NCI-H146 treated with DMSO at 0.1 percent for 48 hours (cell line): ENCODE data around the gene ZNF385D.
"Not testable (repeated sequence)": the region's sequence is repeated elsewhere in the genome, so short reads cannot be mapped to it uniquely, and the experiment has no call there.

Experiments used
- DNase-seq: peaks from one replicate; lab custom pipeline; 2025; ENCODE audit not compliant: unreplicated experiment; lab: John Stamatoyannopoulos, UW

Gene ZNF385D

GRCh38 chr3:21524133-21524532 is 226.9 kb downstream of the ZNF385D start:
- no peak for DNase-seq

GRCh38 chr3:21520106-21520963 is 230.7 kb downstream of the ZNF385D start:
- DNase-seq, result no peak

GRCh38 chr3:21517184-21517583 is 233.8 kb downstream of the ZNF385D start:
- no peak for DNase-seq

- no peak for DNase-seq
Observed at GRCh38 chr3:21515417-21515816, 235.6 kb downstream of the ZNF385D start.

GRCh38 chr3:21509731-21510470 is 241.1 kb downstream of the ZNF385D start:
- DNase-seq, result no peak

- no peak for DNase-seq
Observed at GRCh38 chr3:21508246-21508645, 242.8 kb downstream of the ZNF385D start.

- no peak for DNase-seq
Observed at GRCh38 chr3:21505711-21506460, 245.1 kb downstream of the ZNF385D start.

- DNase-seq, result no peak
Observed at GRCh38 chr3:21502656-21503055, 248.4 kb downstream of the ZNF385D start.

GRCh38 chr3:21500834-21501233 is 250.2 kb downstream of the ZNF385D start:
- DNase-seq, result no peak

- DNase-seq, result not testable (repeated sequence)
Observed at GRCh38 chr3:21490671-21491070, 260.3 kb downstream of the ZNF385D start.

- no peak for DNase-seq
Observed at GRCh38 chr3:21487520-21487919, 263.5 kb downstream of the ZNF385D start.

- DNase-seq, result not testable (repeated sequence)
Observed at GRCh38 chr3:21486024-21486935, 264.7 kb downstream of the ZNF385D start.

- no peak for DNase-seq
Observed at GRCh38 chr3:21484828-21485144, 266.2 kb downstream of the ZNF385D start.

GRCh38 chr3:21484057-21484827 is 266.8 kb downstream of the ZNF385D start:
- DNase-seq, result peak; percentile 3

- no peak for DNase-seq
Observed at GRCh38 chr3:21481991-21482390, 269.0 kb downstream of the ZNF385D start.

- no peak for DNase-seq
Observed at GRCh38 chr3:21477541-21478288, 273.3 kb downstream of the ZNF385D start.

- DNase-seq, result no peak
Observed at GRCh38 chr3:21466476-21466875, 284.5 kb downstream of the ZNF385D start.

- no peak for DNase-seq
Observed at GRCh38 chr3:21464746-21465145, 286.3 kb downstream of the ZNF385D start.

- no peak for DNase-seq
Observed at GRCh38 chr3:21463319-21463718, 287.7 kb downstream of the ZNF385D start.
